Inflammatory macrophage treated with lipopolysaccharide for 4 hours (primary cell): Measurements from ENCODE around the gene SMIM24.
"Not testable (repeated sequence)": the region's sequence is repeated elsewhere in the genome, so short reads cannot be mapped to it uniquely, and the experiment has no call there.

ENCODE experiments used
- DNase-seq: peaks from one replicate; pipeline ENCODE4 v3.0.0-alpha.2; 2020

The SMIM24 gene

GRCh38 chr19:3513229-3514140, 33.2 kb upstream of the SMIM24 start:
- DNase-seq, result no peak

- no peak for DNase-seq
These were observed 32.4 kb upstream of the SMIM24 start for GRCh38 chr19:3512562-3513228.

DNA sequence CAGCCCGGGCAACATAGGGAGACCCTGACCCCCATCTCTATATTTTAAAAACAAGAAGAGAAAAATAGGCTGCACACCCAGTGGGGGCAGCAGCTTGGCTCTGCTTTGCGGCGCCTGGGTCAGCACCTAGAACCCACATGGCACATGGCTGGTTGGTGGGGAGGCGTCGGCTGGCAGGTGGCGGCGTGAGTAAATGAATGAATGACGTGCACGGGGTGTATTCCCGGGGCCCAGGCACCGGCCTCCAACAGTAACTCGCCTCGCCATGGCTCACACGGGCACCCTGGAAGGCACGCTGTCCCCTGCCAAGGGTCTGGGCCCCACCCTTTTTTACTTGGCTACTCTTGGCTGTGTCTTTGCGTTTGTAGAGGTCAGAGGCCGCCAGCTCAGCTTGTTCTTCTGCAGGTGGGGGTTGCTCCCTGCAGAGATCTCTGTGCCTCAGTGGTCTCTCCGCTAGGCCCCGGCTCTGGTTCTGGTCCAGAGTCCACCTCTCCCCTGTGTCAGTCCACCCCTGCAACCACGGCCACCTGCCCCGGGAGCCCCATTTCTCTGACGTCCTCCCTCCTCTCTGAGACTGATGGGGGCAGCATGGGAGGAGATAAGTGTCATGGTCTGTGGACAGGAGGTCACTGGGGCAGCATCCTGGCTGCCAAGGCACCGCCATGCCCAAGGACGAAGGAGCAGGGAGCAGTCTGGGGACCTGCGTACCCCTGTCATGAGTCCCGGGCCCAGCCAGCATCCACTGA, 31.4 kb upstream of the SMIM24 start:
- DNase-seq, result no peak

DNA sequence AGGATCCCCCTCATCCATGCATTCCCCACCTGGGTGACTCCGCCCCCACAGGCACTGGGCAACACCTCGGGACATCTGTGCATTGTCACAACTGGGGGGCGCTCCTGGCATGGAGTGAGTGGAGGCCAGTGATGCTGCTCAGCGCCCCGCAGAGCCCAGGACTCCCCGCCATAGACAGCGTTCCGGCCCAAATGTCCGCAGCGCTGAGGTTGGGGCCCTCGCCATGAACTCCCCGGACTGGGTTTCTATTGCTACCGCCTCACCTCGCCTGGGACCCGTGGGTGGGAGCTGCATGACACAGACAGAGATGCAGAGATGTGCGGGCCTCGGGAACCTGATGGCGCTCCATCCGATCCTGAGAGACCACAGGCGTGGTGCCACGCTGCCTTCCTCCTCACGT, 30.4 kb upstream of the SMIM24 start:
- DNase-seq, result no peak

- DNase-seq, result no peak
These were observed 29.3 kb upstream of the SMIM24 start for GRCh38 chr19:3509566-3509989.

DNA sequence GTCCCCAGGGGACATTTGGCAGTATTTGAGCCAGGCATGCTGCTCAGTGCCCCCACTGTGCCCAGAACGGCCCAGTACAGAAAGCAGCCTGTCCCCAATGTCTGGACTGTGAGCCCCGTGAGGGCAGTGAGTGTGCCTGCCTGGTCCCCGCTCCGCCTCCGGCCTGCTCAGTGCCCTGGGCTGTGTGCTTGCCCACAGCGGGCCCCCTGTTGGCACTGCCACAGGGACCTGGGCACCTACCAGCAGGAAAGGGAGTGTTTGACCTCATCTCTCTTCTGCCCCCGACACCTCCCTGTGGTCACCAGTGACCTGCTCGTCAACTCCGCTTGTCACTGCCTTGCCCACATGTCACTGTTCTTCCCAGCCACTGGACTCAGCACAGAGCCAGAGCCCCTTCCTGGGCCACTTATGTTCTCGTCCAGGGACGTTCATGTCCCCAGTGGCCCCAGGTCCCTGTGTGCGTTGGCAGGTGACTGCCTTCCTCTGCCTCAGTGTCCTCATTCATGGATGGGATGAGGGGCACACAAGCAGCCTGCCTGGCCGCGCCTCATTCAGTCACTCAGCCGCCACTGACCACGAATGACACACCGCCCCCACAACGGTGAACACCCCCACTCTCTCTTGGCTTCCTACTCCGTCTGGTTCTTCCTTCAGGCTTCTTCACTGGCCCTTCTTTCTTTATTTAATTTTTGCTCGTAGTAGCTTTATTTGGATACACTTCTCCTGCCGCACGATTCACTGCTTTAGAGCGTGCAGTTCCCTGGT, 28.6 kb upstream of the SMIM24 start:
- DNase-seq, result no peak

DNA sequence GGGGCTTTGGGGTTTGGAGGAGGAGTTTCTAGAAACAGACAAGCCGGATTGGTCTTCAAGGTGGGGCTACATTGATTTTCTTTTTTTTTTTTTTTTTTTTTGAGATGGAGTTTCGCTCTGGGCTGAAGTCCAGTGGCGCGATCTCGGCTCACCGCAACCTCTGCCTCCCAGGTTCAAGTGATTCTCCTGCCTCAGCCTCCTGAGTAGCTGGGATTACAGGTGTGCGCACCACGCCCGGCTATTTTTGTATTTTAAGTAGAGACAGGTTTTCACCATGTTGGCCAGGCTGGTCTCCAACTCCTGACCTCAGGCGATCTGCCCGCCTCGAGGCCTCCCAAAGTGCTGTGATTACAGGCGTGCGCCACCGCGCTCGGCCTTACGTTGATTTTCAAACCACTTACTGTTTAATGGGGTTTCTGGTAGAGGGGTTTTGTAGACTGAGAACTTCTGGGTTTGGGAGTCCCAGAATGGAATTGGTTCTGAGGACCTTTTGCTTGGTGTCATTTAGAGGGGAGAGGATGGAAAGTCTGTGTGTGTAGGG, 27.9 kb upstream of the SMIM24 start:
- DNase-seq, result not testable (repeated sequence)

- no peak for DNase-seq
These were observed 27.2 kb upstream of the SMIM24 start for GRCh38 chr19:3507371-3508120.

DNA sequence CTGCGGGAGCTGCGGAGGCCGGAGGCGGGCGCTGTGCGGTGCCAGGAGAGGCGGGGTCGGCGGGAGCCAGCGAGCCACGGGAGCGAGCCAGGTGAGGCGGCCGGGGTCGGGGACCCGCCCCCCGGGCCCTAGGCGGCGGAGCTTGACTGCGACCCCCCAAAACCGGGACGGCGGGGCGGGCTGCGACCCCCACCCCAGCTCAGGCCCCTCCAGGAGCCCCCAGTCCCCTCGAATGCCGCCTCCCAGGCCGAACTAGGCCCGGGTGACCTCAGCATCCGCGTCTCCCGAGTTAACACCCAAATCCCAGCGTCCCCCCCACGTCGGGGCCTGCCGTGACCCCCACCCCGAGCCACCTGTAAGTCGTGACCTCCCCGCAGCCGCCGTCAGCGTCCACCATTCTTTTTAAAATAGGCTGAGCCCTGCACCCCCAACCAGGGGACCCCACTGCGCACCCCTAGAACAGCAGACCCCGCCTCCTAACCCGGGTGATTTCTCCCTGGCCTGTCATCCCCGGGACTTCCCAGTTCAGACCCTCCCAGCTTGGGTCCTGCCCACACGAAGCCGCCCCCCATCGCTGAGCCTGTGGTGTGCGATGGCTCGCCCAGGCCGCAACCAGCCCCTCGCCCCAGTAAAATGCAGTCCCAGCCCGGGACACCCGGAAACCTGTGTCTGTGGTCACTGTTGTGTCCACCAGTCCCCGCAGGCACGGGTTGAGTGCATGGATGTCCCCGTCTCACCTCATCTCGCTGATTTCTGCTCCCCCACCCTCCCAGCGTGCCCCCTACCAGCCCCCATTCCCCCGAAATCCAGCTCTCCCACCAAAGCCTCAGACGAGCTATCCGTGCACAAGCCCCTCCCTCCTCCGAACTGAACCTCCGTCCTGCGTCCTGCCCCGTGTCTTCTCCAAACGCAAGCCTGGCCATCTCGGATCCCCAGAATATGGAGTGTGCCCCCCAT, 26.3 kb upstream of the SMIM24 start:
- DNase-seq, result peak; percentile 11

GRCh38 chr19:3505598-3506383, 25.5 kb upstream of the SMIM24 start, which contains the start of gene FZR1:
FZR1 (plus strand) TSS chr19:3506311; CDS start chr19:3522990, 16,679 bp downstream.
- peak; percentile 100 for DNase-seq

DNA sequence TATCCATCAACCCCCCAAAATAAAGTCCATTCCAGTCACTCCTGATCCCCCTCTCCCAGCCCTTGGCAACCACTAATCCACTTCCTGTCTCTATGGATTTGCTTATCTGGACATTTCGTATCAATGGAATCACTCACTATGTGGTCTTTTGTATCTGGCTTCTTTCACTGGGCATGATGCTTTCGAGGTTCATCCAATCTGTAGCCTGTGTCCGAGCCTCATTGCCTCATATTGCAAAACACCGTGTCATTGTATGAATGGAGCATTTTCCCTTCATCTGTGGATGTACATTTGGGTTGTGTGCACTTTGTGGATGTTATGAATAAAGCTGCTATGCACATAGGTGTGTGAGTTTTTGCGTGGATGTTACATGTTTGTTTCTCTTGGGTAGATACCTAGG, 24.4 kb upstream of the SMIM24 start:
- peak; percentile 17 for DNase-seq

DNA sequence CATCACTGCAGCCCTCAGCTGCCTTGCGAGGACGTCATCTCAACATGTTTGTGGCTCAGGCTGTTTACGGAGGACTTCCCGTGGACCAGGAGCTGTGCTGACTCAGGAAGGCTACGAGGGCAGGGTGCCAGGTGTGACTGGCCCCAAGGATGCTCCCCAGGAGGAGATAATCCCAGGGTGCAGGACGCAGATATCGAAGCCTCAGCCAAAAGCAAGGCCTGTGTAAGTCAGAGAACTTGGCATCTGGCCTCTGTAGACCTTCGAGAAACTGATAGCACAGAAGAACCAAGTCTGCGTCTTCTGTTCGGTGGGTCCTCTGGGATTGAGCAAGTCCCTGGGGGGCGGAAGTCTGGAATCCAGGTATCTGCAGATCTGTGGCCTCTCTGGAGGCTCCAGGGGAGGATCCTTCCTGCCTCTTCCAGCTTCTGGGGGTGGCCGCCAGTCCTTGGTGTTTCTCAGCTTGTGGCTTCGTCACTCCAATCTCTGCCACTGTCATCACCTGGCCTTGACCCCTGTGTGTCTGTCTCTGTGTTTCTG, 22.8 kb upstream of the SMIM24 start:
- DNase-seq, result no peak

DNA sequence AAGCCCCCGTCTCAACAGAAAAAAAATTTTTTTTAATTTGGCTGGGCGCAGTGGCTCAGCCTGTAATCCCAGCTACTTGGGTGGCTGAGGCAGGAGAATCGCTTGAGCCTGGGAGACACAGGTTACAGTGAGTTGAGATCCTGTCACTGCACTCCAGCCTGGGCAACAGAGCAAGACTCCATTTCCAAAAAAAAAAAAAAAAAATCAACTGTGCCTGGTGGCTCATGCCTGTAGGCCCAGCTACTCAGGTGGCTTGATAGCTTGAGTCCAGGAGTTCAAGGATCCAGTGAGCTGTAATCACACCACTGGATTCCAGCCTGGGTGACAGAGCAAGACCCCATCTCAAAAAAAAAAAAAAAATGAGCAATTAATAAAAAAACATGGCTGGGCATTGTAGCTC, 21.5 kb upstream of the SMIM24 start:
- DNase-seq, result no peak

- peak; percentile 96 for DNase-seq
These were observed 20.2 kb upstream of the SMIM24 start, which contains the start of gene DOHH for GRCh38 chr19:3500429-3501101. DOHH (minus strand) TSS chr19:3500674; CDS start chr19:3496814, 3,860 bp downstream.

GRCh38 chr19:3499738-3500428, 19.6 kb upstream of the SMIM24 start:
- DNase-seq, result no peak

- DNase-seq, result no peak
These were observed 17.6 kb upstream of the SMIM24 start for GRCh38 chr19:3497757-3498520.
